OCI-LY7 (cell line): ENCODE data around the gene NBEA.

ENCODE experiments used
- EZH2phosphoT487 ChIP-seq: fragments of 200-600 bp; sonication (generic); IDR thresholded peaks from 2 replicates; pipeline ENCODE4 v1.6.1; 2018; ENCODE audit warnings: low read depth, borderline replicate concordance, mild to moderate bottlenecking, mixed run types, antibody characterized with exemption, low read length, moderate library complexity, mixed read lengths
- TF ChIP-seq, protein P1 (sequence below): fragments of 200-600 bp; sonication (generic); conservative IDR thresholded peaks from 2 replicates; pipeline ENCODE4 v1.5.1; 2014; ENCODE audit warnings: mild to moderate bottlenecking, antibody characterized with exemption, low read length, moderate library complexity, mixed read lengths

DNA sequence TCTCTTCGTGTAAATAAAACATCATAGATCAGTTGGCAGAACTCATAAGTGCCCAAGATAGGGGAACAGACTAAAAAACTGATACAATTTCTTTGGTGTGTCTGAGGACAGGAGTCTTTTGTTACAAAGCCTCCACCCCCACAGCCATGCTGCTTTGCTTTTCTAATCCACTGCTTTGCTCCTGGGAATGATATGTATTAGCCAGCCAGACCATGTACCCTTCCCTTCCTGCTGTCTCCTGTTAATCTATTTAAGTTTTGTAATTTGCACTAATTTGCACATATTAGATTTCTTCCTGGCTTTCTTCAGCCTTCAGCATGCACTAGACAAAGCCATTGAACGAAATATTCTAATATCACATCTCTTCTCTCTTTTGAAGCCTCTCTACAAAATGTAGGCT is 403.9 kb downstream of the NBEA start:
- TF ChIP-seq, protein P1, sequence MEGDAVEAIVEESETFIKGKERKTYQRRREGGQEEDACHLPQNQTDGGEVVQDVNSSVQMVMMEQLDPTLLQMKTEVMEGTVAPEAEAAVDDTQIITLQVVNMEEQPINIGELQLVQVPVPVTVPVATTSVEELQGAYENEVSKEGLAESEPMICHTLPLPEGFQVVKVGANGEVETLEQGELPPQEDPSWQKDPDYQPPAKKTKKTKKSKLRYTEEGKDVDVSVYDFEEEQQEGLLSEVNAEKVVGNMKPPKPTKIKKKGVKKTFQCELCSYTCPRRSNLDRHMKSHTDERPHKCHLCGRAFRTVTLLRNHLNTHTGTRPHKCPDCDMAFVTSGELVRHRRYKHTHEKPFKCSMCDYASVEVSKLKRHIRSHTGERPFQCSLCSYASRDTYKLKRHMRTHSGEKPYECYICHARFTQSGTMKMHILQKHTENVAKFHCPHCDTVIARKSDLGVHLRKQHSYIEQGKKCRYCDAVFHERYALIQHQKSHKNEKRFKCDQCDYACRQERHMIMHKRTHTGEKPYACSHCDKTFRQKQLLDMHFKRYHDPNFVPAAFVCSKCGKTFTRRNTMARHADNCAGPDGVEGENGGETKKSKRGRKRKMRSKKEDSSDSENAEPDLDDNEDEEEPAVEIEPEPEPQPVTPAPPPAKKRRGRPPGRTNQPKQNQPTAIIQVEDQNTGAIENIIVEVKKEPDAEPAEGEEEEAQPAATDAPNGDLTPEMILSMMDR: no peak
- no peak for TF ChIP-seq EZH2phosphoT487
